GM19324 (cell line): ENCODE results near the gene KCTD16.

ENCODE experiments used
- ATAC-seq: cut with Tn5 transposase; IDR thresholded peaks from one replicate; pipeline ENCODE4 v1.9.1; 2021; ENCODE audit warnings: mild to moderate bottlenecking, moderate library complexity; ENCODE audit not compliant: unreplicated experiment, low FRiP score

The KCTD16 gene

GRCh38 chr5:144436007-144436406 lies 265.3 kb downstream of the KCTD16 start:
- ATAC-seq: no peak

- ATAC-seq: no peak
These were observed 267.6 kb downstream of the KCTD16 start for GRCh38 chr5:144438237-144438636.

GRCh38 chr5:144448457-144448856 lies 277.8 kb downstream of the KCTD16 start:
- no peak for ATAC-seq

- no peak for ATAC-seq
These were observed 280.7 kb downstream of the KCTD16 start for GRCh38 chr5:144451187-144451973.

GRCh38 chr5:144453753-144454152 lies 283.1 kb downstream of the KCTD16 start:
- no peak for ATAC-seq

GRCh38 chr5:144457160-144457559 lies 286.5 kb downstream of the KCTD16 start:
- ATAC-seq: no peak

- no peak for ATAC-seq
These were observed 287.5 kb downstream of the KCTD16 start for GRCh38 chr5:144458216-144458615.

GRCh38 chr5:144460600-144460999 lies 289.9 kb downstream of the KCTD16 start:
- ATAC-seq: no peak

- no peak for ATAC-seq
These were observed 291.9 kb downstream of the KCTD16 start for GRCh38 chr5:144462577-144462976.

GRCh38 chr5:144463481-144464223 lies 293.0 kb downstream of the KCTD16 start:
- no peak for ATAC-seq

GRCh38 chr5:144464306-144464705 lies 293.6 kb downstream of the KCTD16 start:
- no peak for ATAC-seq

- no peak for ATAC-seq
These were observed 294.8 kb downstream of the KCTD16 start for GRCh38 chr5:144465441-144465840.

- ATAC-seq: no peak
These were observed 297.1 kb downstream of the KCTD16 start for GRCh38 chr5:144467792-144468191.

- ATAC-seq: no peak
These were observed 297.9 kb downstream of the KCTD16 start for GRCh38 chr5:144468571-144468970.

GRCh38 chr5:144469106-144469505 lies 298.4 kb downstream of the KCTD16 start:
- no peak for ATAC-seq

- no peak for ATAC-seq
These were observed 301.5 kb downstream of the KCTD16 start for GRCh38 chr5:144472221-144472620.

- no peak for ATAC-seq
These were observed 303.0 kb downstream of the KCTD16 start for GRCh38 chr5:144473650-144474049.

- no peak for ATAC-seq
These were observed 307.9 kb downstream of the KCTD16 start for GRCh38 chr5:144478565-144478964.

GRCh38 chr5:144481861-144482260 lies 311.2 kb downstream of the KCTD16 start:
- no peak for ATAC-seq

- ATAC-seq: no peak
These were observed 313.6 kb downstream of the KCTD16 start for GRCh38 chr5:144484124-144484897.

GRCh38 chr5:144485540-144485939 lies 314.9 kb downstream of the KCTD16 start:
- no peak for ATAC-seq
